Nucleus accumbens (tissue), 56 donors: ENCODE results near the gene APBB2.

ENCODE experiments used
- DNase-seq, 56 donors: peaks; one replicate each; lab custom pipeline; 2025; lab: John Stamatoyannopoulos, UW

The APBB2 gene

DNA sequence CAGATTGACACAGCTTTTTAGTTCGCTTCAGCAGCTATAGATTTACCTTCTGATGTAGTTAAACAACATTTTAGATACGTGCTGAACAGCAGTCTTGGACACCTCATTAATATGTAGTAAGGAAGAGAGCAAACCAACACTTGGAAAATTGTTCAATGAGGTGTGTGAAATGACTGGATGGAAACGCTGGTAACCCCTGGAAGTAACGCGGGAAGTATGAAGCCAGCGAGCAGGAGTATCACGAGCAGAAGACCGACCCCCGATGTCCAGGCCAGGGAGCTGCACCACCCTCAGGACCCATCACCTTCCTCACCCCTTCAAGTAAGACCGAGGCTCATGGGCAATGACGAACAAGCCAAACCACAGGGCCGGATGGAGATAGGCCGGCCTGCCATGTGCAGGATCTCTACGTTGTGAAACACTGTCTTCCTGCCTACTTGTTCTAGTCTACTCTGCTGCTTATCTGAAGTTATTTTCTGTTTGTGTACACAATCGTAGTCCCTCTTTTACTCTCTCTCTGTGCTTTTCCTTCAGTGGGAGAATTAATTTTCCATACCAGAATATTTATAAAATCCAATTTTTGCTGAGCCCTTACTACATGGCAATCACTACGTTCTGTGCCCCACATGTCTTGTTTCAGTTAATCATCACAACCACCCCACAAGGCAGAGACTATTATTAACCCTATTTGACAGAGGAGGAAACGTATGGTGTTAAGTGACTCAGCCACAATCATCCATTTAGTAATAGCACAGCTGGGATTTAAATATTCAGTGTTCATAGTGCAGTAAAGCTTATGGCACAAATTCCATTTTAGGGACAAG, 221.7 kb downstream of the APBB2 start:
- DNase-seq, result peak in 2 of 56 donors; percentile 16 to 37

DNA sequence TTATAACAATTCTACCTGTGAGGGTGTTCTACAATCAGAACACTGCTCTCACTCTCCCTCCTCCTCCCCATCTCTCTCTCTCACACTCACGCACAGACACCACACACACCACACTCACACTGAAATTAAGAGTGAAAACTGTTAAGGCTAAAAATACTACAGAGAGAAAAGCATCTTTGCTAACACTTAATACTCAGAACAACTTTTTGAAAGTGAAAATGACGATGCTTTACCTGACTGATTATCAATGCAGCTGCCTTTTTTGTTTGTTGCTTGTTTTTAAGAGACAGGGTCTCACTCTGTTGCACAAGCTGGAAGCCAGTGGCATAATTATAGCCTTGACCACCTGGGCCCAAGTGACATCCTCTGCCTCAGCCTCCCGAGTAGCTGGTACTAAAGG, 222.4 kb downstream of the APBB2 start:
- peak in 5 of 56 donors; percentile 2 to 11 (median 6) for DNase-seq

DNA sequence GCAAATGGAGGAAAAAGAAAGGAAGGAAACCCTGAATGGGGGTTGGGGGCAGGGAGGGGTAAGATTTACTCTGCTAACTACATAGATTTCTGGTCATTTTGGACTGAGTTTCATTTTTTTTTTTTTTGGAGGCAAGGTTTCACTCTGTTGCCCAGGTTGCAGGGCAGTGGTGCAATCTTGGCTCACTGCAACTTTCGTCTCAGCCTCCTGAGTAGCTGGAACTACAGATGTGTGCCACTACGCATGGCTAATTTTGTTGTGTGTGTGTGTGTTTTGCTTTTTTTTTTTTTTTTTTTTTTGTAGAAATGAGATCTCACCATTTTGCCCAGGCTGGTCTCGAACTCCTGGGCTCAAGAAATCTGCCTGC, 223.5 kb downstream of the APBB2 start:
- DNase-seq, result no peak

DNA sequence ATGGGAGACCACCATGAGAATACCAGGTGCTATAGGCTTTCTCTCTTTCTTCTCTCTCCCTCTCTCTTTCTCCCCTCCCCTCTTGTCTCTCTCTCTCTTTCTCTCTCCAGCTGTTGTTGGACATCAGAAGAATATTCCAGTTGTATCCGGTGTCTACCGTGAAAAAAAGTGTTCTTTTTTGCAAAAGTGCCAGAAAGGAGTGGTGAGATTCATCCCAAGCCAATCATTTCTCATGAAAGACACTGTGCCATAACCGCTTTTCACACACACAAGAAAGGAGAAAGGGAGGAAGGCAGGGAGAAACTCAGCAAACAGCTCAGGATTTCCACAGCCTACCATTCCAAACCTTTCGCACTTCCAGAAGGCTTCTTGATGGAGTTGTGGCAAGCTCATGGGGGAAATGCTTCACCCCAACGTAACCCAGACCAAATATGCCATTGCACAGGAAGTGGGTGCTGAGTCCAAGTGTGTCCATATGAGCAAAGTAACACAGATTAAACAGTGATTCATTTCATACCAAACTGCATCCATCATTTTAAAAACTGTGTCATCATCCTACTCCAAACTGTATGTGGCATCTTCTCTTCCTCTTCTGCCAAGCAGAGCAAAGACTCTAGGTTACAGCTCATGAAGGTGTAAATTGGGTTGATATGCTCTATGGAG, 224.0 kb downstream of the APBB2 start:
- no peak for DNase-seq

DNA sequence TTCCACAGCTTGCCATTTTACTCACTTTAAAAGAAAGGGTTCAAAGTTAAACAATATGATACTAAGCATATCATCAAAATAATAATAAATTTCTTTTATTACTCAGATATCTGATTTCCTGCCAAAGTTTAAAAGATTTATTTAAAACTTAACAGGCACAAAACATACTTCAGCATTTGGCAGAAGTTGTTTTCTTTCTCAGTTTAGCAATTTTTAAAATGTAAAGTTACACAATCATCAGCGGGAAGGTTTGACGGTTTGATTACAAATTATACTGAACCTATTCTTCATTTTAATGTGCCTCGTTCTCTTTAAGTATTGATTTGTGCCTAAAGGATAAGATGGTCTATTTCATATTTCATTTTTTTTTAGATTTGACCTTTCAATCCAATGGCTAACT, 227.2 kb downstream of the APBB2 start:
- DNase-seq, result no peak

DNA sequence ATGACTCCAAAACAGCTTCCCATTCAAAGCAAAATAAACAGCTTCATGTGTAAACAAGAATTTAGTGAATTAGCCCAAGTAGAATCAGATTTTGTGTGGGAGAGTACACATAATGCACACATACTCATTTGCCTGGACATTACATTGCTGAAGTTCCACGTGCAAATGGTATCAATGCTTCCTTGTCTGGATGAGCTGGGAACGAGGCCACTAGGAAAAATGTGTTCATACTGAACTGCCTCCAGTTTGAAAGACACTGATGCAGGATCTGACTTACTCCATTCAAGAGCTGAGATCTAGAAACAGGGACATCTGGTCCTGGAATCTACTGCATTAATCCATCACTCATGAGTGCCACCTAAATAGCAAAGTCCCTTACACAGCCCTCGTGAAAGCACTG, 228.0 kb downstream of the APBB2 start:
- peak in 39 of 56 donors; percentile 4 to 75 (median 30) for DNase-seq

DNA sequence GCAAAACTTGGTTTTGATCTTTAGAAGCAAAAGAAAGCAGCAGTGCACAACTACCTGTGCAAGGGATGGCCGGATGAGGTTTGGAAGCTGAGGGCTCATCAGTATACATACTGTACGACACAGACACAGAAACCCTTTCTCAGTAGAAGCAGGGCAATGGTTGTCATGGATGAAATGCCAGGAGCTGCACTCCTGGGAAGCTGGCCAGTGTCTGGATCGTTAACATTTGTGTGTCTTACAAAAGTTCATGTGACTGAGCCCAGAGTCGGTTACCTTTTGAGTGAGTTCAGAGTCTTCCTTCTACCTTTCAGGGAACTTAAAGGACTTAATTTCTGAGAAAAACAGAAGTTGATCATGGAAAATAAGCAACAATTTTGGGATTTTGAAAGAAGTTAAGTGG, 230.3 kb downstream of the APBB2 start:
- no peak for DNase-seq

DNA sequence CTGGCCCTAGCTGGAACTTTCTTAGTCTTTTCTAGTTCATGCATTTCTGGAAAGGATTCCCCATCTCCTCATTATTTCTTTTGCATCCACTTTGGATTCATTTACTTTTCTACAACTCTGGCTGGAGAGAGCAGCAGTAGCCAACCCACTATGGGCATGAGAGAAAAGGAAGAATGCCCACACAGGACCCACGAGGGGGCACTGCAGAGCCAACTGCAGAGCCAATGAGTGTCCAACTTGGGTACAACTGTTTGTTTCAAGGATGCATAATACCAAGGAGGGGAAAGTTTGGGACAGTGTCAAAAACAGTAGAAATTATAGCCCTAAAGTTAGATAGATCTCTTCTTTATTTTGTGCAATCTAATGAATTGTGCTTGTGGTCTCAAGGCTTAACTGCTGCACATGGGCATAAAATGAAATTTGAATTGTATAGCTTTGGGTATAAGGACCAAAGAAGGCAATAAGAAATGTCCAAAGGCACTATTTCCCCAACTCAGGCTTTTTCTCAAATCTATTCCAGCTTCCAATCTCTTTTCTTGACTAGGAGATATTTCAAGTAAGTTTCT, 233.9 kb downstream of the APBB2 start:
- peak in 15 of 56 donors; percentile 1 to 59 (median 17) for DNase-seq

DNA sequence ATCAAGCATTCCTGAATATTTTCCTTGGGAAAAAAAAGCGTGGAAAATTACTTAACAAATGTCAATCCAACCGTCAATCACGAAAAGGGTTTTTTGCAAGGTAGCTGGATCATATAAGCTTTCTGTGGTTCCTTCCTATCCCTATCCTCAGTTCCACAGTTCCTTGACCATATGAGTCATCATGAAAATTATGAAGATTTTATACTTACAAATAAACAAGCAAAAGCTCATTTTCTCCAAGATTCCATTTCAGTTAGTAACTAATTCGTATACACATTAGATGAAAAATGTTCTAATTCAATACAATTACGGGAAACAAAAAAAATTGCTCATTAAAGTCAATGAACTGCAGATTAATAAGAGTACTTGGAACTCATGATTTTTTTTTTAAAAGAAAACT, 235.8 kb downstream of the APBB2 start:
- no peak for DNase-seq

DNA sequence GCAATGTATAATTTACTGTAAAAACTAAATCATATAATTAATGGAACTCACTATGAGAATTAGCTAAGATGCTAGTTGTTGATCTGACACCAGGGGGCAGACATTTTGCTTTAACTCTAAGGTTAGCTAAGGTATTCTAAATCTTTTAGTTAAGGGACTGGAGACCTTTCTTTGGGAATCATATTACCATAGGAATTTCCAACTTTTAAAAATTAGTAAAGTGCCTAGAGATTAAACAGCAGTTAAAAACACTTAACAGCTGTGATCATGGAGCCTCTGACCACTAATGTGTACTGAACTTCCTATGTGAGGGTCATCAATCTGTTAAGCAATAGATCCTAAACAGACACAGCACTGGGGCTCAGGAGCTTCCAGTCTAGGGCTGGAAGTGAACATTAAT, 238.0 kb downstream of the APBB2 start:
- peak in 6 of 56 donors; percentile 7 to 44 (median 12) for DNase-seq

DNA sequence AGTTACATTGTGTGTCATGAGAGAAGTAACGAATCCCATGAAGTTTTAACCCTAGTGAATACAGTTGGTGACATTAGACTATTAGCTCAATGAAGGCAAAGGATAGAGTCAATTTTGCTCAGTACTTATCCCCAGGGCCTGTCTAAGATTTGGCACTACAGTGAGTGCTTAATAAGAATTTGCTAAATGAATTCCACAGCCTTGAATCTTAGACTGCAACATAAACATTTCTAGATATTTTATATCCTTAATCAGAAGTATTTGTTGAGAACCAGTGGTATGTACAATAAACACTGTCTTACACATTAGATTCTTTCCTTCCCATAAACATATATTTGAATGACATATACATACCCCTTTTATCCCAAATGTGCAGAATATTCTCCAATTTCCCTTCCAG, 241.6 kb downstream of the APBB2 start:
- no peak for DNase-seq

DNA sequence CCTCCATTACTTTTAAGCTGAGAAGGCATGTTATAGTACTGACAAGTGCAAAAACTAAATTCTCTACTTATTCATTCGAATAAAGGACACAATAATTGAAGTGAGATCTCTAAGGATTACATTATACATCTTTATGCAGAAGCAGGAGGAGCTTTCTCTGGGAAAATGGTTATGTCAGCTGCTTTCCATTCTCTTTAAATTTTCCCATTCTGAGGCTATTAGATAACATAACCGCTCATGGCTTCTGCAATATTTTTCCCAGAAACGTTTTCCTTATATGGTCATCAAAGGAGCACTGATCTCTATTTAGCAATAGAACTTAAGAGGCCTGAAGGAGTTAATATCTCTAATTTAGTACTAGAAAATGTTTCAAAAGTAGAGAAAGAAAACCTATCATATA, 243.0 kb downstream of the APBB2 start:
- DNase-seq, result no peak

DNA sequence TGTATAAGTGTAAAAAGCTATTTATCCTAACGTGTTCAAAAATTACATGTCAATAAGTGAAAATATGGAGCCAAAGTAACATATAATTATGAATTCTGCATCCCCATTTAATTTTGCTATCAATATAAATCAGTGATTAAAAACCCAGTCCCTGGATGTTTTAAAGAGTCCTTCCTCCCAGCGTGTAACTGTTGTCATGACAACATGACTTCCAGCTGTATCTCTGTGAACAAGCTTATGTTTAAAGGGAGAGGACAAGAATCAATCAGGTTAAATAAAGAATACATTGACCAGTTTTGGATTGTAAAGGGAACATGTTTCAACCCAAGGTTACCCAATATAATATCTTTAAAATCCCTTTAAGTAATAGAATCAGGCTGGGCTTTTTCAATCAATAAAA, 244.8 kb downstream of the APBB2 start:
- DNase-seq, result no peak

DNA sequence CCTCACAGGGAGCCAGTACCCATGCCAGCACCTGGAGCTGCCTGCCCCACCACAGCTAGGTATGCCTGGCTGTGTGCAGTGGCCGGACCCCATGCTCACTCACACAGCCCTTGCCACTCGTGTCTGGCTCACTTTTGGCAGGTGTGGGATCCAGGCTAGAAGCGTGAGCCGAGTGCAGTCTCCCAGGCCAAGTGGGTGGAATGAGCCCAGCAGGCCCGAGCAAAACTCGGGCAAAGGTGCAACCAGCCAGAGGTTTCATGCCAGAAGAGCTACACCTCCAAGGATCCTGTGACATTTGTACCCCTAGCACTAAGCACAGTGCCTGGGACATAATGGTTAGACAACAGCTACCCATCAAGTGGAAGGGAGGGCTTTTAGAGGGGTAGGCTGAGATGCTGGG, 246.8 kb downstream of the APBB2 start:
- no peak for DNase-seq

DNA sequence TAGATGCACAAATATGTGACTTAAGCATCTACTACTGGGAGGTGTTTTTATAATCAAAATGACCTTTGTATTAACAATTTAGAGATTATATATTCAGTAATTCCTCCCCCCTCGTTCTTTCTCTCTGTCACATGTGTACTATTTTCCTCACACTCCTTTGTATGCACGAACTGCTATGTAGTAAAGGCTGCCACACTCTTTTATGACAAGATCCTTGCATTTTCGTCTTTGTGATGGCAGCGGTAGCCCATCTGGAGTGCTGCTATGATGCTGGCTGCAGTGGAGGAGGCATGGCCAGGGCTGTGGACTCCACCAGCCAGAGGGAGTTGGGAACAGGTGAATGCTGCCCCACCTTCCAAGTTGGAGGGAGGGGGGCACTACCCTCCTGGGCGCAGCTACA, 248.3 kb downstream of the APBB2 start:
- no peak for DNase-seq

DNA sequence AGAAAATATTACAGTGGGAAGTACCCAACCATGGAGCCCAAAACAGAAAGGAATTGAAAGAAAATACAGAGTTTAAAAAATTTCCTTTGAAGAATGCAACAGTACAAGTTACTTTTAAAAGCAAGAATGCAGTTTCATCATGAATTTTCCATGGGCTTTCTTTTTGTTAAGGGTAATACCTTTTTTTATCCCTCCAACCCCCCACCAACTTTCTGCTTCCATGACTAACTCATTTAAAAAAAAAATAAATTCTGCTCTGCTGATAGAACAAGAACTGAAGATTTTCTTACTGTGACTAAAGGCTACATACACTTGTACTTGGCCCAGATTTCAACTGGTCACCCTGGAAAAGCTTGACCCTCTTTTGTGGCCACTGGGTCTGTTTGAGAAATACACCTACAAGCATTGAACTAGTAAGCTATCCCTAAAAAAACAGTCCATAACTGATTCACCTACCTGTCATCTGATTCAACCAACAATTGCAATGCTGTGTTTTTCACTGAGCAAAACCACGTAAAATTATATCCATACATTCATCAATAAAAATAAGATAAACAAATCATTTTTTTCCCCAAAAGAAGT, 250.4 kb downstream of the APBB2 start:
- no peak for DNase-seq

DNA sequence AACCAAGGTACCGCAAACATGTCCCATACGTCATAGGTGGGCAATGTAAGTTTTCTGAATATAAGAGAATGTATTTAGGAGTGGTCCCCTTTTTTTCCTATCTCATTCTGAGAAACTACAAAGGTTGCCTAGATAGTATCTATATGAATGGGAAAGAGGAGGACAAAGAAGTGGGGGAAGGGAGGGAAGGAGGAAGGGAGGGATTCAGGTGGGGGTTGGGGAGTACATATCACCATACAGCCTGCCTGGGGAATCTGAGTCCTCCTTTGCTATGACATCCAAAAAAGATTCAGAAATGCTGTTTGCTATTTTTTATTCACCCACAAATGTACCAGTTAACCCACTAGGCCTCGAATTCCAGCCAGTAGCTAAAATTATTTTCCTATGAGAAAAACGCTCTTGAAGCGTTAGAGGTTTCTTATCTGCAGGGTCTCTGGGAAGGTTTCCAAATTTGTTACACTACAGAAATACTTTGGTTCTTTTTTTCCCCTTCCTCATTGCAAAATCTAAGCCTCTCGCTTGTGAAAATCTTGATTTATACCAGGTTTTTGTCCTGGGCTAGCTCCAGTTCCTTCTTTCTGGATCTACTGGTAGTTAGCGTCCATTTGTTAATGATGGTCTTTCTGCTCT, 251.7 kb downstream of the APBB2 start:
- no peak for DNase-seq

DNA sequence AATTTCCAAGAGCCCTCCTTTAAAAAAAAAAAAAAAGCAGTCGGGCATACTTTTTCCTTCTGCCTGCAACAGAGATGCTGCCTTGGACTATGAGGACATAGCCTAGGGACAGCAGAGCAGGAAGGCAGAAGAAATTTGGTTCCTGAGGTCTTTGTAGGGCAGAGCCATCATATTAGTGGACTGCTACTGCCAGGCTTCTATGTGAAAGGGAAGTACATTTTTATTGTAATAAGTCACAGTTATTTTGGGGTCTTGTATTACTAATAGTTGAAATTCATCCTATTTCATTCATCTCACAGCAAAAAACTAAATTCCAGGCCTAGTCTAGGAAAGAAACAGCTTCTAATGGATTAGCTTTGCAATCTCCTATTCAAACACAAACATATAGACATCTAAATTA, 253.4 kb downstream of the APBB2 start:
- DNase-seq, result no peak

DNA sequence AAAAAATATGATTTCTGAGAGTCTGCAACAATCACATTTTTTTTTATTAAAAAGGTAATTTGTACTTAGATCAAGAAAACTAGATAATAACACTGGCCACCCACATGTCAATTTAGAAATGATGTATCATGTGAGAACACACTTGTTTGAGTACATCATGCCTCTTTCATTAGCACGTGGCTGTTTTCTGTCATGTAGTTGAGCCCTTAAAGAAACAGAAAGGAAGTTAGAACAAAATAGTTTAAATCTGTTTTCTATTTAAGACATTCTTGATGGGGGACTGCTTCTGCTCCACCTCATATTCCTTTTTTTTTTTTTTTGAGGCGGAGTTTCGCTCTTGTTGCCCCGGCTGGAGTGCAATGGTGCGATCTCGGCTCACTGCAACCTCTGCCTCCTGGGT, 257.1 kb downstream of the APBB2 start:
- no peak for DNase-seq

DNA sequence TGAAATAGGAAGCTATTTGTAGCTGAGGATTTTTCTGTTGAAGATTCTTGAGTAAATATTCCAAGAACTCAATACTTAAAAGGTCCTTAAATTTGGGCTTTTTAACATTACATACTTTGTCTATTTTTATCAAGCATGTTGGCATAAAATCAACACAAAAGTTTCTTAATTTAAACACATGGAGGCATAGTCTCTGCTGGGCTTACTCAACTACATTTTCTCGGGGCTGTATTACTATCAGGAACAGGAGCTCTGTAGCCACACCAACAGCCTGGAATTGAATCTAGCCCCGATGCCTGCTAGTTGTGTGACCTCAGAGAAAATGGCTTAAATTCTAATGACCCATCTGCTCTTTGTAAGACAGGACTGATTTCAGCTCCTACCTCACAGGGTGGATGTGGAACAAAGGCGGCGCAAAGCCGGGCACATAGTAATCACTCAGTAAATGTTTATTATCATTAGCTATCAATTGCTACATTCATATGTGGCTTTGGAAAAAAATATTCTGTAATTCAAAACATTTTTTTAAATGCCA, 257.6 kb downstream of the APBB2 start:
- DNase-seq, result no peak
